Kidney capillary endothelial cell (primary cell): Measurements from ENCODE around the gene PTPRO.

Experiments used
- DNase-seq: peaks from one replicate; pipeline ENCODE4 v3.0.0-alpha.2; 2018; ENCODE audit warnings: low spot score

PTPRO gene

DNA sequence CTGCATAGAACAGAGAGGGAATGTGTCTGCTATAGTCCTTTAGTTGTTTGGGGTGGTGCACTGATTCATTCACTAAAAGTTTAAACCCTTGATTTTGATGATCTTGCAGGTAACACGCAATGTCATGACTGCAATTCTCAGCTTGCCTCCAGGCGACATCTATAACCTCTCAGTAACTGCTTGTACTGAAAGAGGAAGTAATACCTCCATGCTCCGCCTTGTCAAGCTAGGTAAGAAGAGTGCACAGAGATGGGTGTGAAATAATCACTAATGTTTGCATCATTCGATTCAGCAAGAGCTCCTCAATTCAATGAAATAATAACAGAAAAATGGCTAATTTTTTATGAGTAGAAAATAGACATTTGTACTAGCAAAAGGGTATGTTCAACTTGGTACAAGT lies 203.7 kb downstream of the PTPRO start:
- no peak for DNase-seq

DNA sequence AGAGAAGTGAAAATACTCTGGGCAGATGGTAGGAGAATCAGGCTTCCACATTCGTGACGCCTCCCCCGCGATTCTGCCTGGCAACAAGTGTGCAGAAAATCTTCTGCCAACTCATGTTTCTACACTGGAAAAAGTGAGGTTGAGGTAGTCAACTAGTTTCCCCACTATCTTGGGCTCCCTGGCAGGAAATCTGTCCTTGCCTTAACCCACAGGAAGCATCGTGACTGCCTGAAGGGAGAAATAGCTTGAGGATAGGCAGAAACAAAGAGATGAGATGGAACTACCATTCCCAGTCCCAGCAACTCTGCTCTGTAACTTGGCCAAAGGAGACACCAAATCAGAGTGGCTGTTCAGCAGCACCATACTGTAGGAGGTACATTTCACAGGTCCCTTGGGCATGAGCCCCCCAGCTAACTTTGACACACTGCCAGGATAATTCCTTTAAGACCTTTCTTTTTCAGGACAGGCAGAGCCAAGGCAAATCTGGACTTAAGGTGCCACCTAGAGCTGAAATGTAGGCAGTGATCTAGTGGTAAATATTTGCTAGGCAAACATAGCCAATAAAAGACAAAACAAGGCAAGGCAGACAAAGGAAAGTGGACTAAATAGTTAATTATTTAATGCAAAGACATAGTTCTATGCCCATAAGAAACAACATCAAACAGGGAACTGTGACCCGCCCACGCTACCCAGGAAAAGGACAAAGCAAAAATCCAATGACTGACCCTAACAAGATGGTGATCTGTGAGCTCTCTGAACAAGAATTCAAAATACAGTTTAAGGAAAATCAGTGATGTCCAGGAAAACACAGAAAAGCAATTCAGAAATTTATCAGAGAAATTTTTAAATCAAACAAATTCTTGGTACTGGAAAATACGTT lies 205.1 kb downstream of the PTPRO start:
- no peak for DNase-seq

DNA sequence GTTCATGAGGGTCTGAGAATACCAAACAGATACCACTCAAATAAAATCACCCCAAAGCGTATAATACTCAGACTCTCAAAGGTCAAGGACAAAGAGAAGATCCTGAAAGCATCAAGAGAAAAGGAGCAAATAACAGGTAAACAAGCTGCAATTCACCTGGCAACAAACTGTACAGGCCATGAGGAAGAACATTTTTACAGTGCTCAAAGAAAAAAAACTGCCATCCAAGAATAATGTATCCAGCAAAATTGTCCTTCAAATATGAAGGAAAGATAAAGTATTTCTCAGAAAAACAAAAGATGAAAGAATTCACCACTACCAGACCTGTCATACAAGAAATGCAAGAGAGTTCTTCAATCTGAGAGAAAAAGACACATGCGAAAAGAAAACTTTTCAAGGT lies 206.4 kb downstream of the PTPRO start:
- no peak for DNase-seq

DNA sequence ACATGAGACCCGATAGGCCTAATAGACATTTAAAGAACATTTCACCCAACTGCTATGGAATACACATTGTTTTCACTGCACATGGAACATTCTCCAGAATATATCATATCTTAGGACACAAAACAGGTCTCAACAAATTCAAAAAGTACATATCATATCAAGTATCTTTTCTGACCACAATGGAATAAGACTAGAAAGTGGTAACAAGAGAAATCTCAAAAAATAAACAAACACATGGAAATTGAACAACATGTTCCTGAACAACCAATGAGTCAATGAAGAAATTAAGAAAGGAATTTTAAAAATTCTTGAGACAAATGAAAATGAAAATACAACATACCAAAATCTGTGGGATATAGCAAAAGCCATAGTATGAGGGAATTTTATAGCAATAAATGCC lies 208.1 kb downstream of the PTPRO start:
- no peak for DNase-seq

DNA sequence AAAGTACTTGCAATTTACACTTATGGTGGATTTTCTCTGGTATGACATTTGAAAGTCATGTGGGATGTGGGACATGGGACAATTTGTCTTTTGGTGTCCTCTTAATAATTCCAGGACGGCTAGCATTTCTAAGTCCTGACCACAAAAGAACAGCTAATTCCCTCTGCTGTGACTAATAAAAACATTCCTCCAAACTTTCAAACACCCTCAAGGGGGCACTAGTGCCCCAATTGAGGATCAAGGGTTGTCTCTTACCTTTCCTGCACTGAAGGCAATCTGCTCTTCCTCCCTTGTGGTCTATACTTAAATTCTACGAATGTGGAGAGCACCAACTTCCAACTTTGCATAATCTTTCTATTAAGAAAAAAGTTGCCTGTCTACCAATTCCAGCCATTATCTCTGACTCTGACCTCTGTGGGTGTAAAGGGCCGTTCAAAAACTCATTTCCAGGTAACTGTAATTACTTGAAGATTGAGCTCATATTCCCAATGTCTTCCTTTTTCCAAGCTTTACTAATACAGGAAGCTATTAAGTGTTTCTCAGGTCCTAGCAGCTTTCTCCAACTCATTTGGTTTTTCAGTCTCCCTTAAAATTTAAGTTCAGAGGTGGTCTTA lies 210.2 kb downstream of the PTPRO start:
- DNase-seq, result peak; percentile 28

DNA sequence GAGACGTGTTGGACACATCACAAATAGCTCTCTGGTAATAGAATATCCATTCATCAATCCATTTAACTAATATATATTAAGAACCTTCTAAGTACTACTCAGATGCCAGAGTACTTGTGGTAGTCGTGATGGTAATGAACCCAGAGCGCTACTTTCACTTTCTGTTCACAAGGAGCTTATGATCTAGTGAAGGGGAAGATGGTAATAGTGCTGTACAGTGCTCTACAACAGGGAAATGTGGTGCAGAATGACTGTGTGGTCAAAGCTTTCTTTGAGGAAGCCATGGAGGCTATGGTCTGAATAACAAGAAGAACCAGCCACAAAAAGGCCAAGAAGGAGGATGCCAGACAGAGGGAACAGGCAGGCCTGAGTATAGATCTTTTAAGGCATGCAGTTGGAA lies 212.0 kb downstream of the PTPRO start:
- no peak for DNase-seq

DNA sequence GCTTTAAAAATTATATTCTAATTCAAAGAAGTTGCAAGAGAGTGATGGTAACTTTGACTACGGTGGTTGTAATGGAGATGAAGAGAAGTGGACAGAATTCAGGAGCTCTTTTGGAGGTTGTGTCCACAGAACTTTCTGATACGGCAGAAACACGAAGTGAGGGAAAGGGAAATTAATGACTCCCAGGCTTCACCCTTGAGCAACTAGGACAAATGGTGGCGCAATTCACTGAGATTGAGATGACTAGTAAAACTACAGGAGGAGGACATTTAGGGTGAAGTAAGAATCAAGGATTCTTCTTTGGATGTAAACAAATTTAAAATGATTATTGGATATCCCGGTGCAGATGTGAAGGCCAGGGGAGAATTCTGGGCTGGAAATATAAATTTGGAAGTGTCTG lies 212.6 kb downstream of the PTPRO start:
- DNase-seq, result no peak

DNA sequence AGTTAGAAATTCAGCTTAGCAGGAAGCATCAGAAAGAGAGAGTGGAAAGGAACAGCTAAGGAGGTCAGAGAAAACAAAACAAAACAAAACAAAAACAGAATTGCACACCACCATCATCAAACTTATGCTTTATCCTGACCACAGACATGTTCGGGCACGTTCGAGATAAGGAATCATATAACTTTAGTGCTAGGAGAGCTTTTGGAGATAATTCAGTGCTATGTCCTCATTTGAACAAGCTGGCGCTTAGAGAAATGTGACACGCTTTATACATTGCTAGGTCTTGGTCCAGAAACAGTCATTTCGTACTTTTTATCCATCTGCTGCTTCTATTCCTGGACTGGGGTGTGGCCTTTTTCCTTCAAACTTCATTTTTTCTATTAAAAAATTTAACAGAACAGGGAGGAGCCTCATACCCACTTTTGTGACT lies 213.1 kb downstream of the PTPRO start:
- DNase-seq, result no peak

DNA sequence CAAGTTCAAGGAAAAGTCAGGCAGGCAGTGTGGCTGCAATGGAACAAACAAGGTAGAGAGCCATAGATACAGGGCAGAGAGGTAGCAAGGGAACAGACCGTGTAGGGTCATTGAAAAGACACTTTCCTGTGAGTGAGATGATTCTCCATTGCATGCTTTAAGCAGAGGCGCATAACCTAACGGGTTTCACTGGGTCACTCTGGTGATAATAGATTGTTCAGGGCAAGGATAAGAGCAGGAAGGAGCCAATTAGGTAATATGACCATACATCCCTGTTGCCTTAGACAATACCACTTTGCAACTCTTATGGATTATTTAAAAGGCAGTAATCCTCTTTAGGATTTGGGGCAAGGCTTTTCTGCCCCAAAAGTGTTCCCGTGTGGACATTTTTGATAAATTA lies 214.1 kb downstream of the PTPRO start:
- DNase-seq, result no peak

DNA sequence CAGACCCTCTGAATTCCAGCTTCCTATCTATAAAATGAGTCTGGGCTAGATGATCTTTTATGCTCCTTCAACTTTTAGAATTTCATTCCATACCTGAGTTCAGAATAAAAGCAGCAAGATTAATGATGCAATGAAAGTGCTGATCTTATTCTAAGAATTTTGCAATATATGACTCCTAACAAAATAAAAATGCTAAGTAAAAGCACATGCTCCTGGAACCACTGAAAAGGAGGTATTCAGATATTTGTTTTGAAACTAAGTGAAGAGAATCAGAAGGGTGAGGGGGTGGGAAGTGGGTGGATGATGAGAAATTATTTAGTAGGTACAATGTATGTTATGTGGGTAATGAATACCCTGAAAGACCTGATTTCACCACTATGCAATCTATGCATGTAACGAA lies 216.6 kb downstream of the PTPRO start:
- no peak for DNase-seq

DNA sequence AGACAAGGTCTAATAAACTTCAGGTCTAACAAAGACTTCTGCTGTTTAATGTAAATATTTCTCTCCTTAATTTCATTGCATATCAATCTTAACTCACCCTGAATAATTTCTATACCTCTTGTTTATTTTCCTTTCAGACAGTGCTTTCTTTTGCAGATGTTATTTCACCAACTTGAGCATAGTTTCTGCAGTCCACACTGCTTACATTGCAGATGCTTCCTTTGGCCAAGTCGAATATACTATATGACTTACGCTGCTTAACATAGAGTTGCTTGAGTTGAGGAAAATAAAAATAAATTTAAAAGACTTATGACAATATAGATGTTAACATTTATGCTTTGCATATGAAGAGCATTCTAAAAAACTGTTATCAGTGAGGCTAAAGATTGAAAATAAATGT lies 217.7 kb downstream of the PTPRO start:
- no peak for DNase-seq

DNA sequence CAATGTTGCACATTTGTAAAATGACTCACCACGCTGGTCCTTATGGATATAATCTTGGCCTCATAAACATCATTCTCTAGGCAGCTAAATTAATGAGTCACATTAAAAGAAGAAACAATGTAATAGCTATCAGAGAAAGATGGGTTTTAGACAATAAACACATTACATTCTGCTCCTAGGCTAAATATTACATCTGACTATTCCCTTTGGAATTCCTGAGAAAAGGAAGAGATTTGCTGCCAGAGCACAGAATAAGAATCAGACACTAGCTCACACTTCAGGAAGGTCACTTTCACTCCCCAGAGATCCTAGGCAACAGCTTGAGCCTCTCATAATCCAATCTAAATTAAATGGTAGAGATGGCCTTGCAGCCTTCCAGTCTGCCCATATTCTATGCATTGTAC lies 218.2 kb downstream of the PTPRO start:
- DNase-seq, result no peak

DNA sequence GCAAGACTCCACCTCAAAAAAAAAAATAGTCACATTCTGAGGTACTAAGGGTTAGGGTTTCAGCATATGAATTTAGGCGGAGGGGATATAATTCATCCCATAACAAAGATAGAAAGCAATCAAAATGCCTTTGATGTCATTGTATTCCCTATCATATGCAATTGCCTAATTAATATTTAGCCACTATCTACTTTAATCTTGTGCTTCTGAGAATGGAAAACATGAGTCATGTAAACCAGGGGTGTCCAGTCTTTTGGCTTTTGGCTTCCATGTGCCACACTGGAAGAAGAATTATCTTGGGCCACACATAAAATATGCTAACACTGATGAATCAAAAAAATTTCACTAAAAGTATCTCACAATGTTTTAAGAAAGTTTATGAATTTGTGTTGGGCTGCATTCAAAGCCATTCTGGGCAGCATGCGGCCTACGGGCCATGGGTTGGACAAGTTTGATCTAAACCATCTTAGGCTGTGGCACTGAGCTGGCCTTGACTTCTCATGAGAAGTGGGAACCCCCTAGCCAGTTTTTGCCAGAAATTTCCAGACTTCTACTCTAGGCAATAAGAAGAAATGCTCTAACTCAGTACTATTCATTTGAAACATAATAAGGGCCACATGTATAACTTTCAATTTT lies 219.8 kb downstream of the PTPRO start:
- no peak for DNase-seq

DNA sequence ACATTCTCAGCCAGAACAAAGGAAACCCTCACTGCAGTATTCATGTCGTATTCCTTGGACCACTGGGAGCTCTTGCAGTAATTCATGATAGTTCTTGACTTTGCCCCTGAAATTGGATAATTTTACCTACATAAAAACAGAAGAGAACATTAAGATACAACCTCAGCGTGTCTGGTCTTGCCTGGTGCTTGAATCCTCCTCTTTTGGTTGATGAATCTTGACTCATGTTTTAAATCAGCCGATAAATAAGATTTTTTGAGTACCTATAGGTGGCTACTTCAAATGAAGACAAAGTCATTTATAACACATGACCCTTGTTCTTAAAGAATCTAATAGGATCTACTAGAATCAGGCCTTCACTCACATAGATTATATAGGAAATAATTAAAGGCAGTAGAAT lies 221.0 kb downstream of the PTPRO start:
- DNase-seq, result no peak

DNA sequence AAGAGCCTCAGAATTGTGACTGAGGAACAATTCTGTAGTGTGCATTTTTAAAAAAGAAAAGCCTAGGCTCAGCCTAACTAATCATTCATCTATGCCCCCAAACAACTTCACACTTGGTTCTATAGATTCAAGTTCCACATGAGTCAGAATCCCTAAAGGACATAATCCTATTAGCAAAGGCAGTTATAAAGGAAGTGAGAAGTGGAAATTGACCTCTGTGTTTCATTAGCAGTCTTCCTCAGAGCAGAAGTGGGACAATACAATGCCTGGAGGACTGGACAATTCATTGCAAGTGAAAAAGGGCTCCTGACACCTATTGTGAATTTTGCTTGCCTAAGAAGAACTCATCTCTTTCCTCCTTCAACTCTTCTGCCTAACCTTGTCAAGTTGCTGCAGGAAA lies 222.3 kb downstream of the PTPRO start:
- no peak for DNase-seq

DNA sequence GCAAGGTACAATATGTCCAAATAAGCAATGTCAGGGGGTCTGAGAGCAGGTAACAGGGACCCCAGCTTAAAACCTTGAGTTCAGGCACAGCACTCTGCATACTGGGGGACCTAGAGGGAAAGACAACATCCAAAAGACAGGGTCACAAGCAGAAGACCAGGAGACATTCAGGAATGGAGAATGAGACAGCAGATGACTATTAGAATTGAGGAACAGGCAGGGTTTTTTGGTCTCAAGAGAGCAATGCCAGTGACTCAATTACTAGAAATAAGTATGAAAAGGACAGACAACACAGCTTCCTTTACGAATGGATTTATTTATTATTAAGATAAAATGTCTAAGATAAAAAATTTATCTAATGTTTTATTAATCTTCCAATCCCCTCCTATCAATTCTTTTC lies 223.0 kb downstream of the PTPRO start:
- no peak for DNase-seq

DNA sequence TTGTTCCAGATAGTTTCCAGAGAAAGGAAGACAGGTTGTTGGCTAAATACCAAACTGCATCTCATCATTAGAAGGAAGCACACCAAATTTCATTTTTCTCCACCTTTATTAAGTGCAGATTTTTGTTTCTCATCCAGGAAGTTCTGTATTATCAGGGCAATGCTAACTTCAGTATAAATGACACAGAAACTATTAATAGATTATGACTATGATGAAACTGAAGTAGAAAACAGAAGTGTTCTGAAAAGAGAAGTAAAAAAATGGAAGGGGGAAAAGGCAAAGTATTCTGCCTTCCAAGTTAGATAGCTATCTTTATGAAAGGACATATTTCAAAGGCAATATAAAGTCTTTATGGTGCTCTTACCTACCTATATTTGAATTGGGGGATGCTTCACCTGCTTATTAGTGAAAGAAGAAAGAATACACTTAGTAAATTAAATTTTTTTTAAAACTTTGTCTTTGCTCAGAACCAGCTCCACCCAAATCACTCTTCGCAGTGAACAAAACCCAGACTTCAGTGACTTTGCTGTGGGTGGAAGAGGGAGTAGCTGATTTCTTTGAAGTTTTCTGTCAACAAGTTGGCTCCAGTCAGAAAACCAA lies 223.9 kb downstream of the PTPRO start:
- no peak for DNase-seq

DNA sequence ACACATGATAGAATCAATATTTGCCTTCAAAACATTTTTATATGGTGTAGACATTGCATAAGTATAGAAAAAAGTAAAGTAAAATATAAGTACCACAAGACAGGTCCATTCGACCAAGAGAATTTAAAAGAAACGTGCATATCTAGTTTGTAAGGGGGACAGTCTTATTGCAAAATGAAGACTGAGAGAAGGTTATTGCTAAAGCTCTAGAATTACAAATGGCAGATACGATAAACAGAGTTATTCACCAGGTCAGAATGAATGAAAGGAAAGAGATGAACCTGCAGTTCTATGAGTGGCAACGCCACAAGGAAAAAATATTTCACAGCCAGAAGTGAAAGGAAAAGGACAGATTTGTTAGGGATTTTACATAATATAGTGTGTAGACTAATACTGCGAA lies 224.8 kb downstream of the PTPRO start:
- no peak for DNase-seq

DNA sequence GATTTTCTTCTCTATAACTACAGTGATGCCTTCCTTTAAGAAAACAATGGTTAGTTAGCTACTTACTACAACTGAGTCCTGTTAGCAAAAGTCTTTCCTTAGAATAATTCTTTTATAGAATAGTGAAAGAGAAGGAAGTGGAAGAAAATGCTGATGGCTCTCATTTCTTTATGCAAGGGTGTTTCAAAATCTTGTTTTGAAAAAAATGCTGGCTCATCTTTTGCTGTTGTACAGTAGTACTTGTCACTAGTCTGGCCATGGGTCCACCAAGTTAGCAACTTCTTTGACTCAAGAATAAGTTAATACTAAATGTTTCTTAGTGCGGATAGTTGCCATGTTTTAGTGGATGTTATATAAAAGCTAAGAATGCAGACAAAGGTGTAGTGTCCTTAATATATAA lies 225.4 kb downstream of the PTPRO start:
- DNase-seq, result no peak

DNA sequence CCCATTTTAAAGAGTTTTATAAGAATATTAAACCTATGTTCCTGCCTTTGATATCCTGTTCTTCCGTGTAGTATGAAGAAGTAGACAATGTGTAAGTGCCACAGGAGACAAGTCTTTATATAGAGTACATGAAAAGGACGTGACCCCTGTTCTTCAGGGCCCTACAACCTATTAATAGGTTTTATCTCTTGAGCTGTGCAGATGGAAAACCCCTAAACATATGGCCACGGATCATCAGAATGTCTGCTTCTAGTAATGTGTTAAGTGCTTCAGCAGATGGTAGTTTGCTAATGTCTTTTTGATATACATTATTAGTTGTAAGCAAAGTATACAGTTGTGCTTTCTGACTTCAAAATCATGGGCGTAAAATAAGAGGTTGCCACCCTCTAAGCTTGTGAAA lies 228.5 kb downstream of the PTPRO start:
- DNase-seq, result no peak

DNA sequence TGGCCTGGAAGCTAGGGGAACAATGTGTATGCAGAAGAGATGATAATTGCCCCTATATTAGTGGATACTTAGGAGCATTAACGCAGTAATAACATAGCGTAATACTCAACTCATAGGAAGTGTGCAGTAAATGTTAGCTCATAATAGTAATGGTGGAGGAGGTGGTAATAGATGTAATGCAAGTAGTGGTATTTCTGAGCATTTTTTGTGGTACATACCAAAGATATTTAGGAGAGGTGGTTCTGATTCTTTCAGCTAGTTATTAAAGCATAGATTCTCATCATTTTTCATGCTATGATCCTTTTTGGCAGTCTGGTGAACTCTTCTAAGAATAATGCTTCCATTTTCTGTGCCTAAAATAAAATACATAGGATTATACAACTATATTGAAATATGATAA lies 233.1 kb downstream of the PTPRO start:
- no peak for DNase-seq

DNA sequence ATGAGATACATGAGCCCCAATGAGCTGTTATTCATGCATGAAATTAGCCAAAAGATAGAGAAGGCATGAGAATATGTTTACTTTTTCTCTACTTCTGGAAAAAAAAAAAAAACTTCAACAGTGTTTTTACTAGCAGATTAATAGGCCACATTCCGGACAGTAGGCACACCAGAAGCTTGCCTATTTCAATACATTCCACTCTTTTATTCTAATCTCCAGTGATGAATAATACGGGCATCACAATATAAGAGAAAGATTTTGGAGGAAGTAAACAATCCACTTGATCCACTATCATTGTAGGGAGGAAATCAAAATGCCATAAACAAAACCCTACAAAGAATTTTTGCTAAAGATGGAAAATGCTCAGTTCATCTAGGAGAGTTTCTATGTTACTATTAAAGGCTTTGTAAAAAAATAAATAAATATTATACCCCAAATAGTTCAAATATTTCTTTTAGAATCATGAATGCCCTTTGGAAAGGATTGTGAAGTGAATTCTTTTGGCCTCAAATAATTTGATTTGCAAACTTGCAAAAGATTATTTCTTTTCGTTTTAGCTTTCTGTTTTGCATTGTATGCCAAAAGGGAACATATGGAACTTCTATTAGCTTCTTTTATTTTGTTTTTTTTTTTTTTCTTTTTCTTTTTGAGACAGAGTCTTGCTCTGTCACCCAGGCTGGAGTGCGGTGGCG lies 234.2 kb downstream of the PTPRO start:
- no peak for DNase-seq
